ENCODE measurements around the gene MCRIP2.

The MCRIP2 gene

GRCh38 chr16:654034-654433 lies 12.4 kb downstream of the MCRIP2 start:
- DNase-seq (ENCODE audit: extremely low read depth, insufficient read length): no peak
- no peak for TF ChIP-seq CTCF (IDR thresholded peaks at IDR 0.05; ENCODE audit: insufficient read depth, low read length, poor library complexity, severe bottlenecking)
- no peaks in the 10 kb centered on the region for H3K27me3 ChIP-seq (replicated peaks; ENCODE audit: control insufficient read depth, insufficient read depth, low read length)
- H3K36me3 ChIP-seq (ENCODE audit: control insufficient read depth, insufficient read depth, low read length): peaks cover 6% of the 10 kb centered on the region
- no peak overlapping the region for H3K4me3 ChIP-seq (replicated peaks; ENCODE audit: low read depth, low read length)

- no peak for DNase-seq (ENCODE audit: extremely low read depth, insufficient read length)
- Histone ChIP-seq H3K27me3 (replicated peaks; ENCODE audit: control insufficient read depth, insufficient read depth, low read length) (no peaks in the 10 kb centered on the region), H3K4me3 (replicated peaks; ENCODE audit: low read depth, low read length) (no peak overlapping the region), H3K36me3 (ENCODE audit: control insufficient read depth, insufficient read depth, low read length) (peaks cover 7% of the 10 kb centered on the region)
- no peak for TF ChIP-seq CTCF (IDR thresholded peaks at IDR 0.05; ENCODE audit: insufficient read depth, low read length, poor library complexity, severe bottlenecking)
These were observed 15.9 kb downstream of the MCRIP2 start for GRCh38 chr16:657487-657886.

- H3K36me3 ChIP-seq (ENCODE audit: control insufficient read depth, insufficient read depth, low read length): peaks cover 4% of the 10 kb centered on the region; the same call in 1 of the 2 replicates
- TF ChIP-seq CTCF (IDR thresholded peaks at IDR 0.05; ENCODE audit: insufficient read depth, low read length, poor library complexity, severe bottlenecking): peak; percentile 15
- no peak overlapping the region for H3K4me3 ChIP-seq (replicated peaks; ENCODE audit: low read depth, low read length)
- DNase-seq (ENCODE audit: extremely low read depth, insufficient read length): no peak
- no peaks in the 10 kb centered on the region for H3K27me3 ChIP-seq (replicated peaks; ENCODE audit: control insufficient read depth, insufficient read depth, low read length)
These were observed 17.3 kb downstream of the MCRIP2 start for GRCh38 chr16:658679-659571.

- no peak for TF ChIP-seq CTCF (IDR thresholded peaks at IDR 0.05; ENCODE audit: insufficient read depth, low read length, poor library complexity, severe bottlenecking)
- no peak for DNase-seq (ENCODE audit: extremely low read depth, insufficient read length)
- H3K4me3 ChIP-seq (replicated peaks; ENCODE audit: low read depth, low read length): no peak overlapping the region
- H3K36me3 ChIP-seq (ENCODE audit: control insufficient read depth, insufficient read depth, low read length): peaks cover 4% of the 10 kb centered on the region; the same call in 1 of the 2 replicates
- H3K27me3 ChIP-seq (replicated peaks; ENCODE audit: control insufficient read depth, insufficient read depth, low read length): no peaks in the 10 kb centered on the region
These were observed 18.0 kb downstream of the MCRIP2 start for GRCh38 chr16:659618-660017.

- H3K4me3 ChIP-seq (replicated peaks; ENCODE audit: low read depth, low read length): no peak overlapping the region; the same call in 1 of the 2 replicates
- H3K27me3 ChIP-seq (replicated peaks; ENCODE audit: control insufficient read depth, insufficient read depth, low read length): no peaks in the 10 kb centered on the region
- TF ChIP-seq CTCF (IDR thresholded peaks at IDR 0.05; ENCODE audit: insufficient read depth, low read length, poor library complexity, severe bottlenecking): no peak
- DNase-seq (ENCODE audit: extremely low read depth, insufficient read length): no peak
- H3K36me3 ChIP-seq (ENCODE audit: control insufficient read depth, insufficient read depth, low read length): peaks cover 4% of the 10 kb centered on the region; the same call in 1 of the 2 replicates
These were observed 18.5 kb downstream of the MCRIP2 start for GRCh38 chr16:660132-660458.

Measured in GM06990 (cell line).